Natural killer cell (primary cell): ENCODE results near the gene WSB2. TPM values are rescaled to one million over a fixed set of nuclear protein-coding genes. Genes with fewer than 3 reads are reported as not detected.

Experiments used
- ATAC-seq, 3 donors: fragments of 150-1000 bp in 2 of 3; fragments of 200-7000 bp in 1 of 3; cut with Tn5 transposase; 1 replicate in 1 of 3; 2 replicates in 2 of 3; pipeline ENCODE4 v1.10.0; 2021; ENCODE audit warnings: mild to moderate bottlenecking in 2 of 3, moderate library complexity in 2 of 3
- DNase-seq, 2 donors: peaks; one replicate each; pipeline versions ENCODE4 v3.0.0 to v3.0.0-alpha.2; 2013 to 2021; ENCODE audit warnings: mixed read lengths in 1 of 2
- H3K27ac ChIP-seq: one replicate; pipeline ENCODE4 v1.5.1; 2013; ENCODE audit warnings: mild to moderate bottlenecking, low read length
- H3K27me3 ChIP-seq: one replicate; pipeline ENCODE4 v1.6.1; 2013; ENCODE audit warnings: low read length; ENCODE audit not compliant: control insufficient read depth, insufficient read depth
- H3K36me3 ChIP-seq: one replicate; pipeline ENCODE4 v1.6.1; 2013; ENCODE audit warnings: low read length; ENCODE audit not compliant: control insufficient read depth, insufficient read depth
- H3K4me1 ChIP-seq: one replicate; pipeline ENCODE4 v1.6.1; 2013; ENCODE audit warnings: low read length; ENCODE audit not compliant: control insufficient read depth, insufficient read depth
- H3K4me3 ChIP-seq: one replicate; pipeline ENCODE4 v1.5.1; 2013; ENCODE audit warnings: low read length
- H3K9me3 ChIP-seq: one replicate; pipeline ENCODE4 v1.6.1; 2013; ENCODE audit warnings: low read length; ENCODE audit not compliant: control insufficient read depth, insufficient read depth
- H3K27ac Mint-ChIP-seq, 2 donors: one replicate each; pipeline ENCODE4 v1.8.0; 2022; ENCODE audit warnings: mild to moderate bottlenecking in 2 of 2, mixed read lengths in 2 of 2, moderate library complexity in 1 of 2
- H3K27me3 Mint-ChIP-seq, 2 donors: one replicate each; pipeline ENCODE4 v1.8.0; 2022; ENCODE audit warnings: low read depth in 2 of 2, mixed read lengths in 2 of 2
- H3K36me3 Mint-ChIP-seq: one replicate; pipeline ENCODE4 v1.8.0; 2022; ENCODE audit warnings: mixed read lengths
- H3K4me1 Mint-ChIP-seq, 2 donors: one replicate each; pipeline ENCODE4 v1.8.0; 2022; ENCODE audit warnings: mixed read lengths in 2 of 2
- H3K4me3 Mint-ChIP-seq: one replicate; pipeline ENCODE4 v1.8.0; 2022; ENCODE audit warnings: mild to moderate bottlenecking, moderate library complexity, mixed read lengths
- H3K9me3 Mint-ChIP-seq, 2 donors: one replicate each; pipeline ENCODE4 v1.8.0; 2022; ENCODE audit warnings: mixed read lengths in 2 of 2
- WGBS: methylation state at CpG from one replicate; pipeline ENCODE4 v1.1.7; 2013; ENCODE audit warnings: missing lambda C conversion rate; ENCODE audit not compliant: insufficient coverage; 5-methylcytosine and 5-hydroxymethylcytosine counted together
- intact Hi-C: fragments of 100-400 bp; cut with micrococcal nuclease; formaldehyde crosslinking; loops from one replicate; pipeline ENCODE4 v1.14.2; 2022
- total RNA-seq, 4 donors: library from RNA; stranded (reverse); fragments of 120-200 nt in 1 of 4; gene quantifications; one replicate each; pipeline versions ENCODE4 v1.2.3 to v1.2.4, GENCODE V29; 2013 to 2022
- TF ChIP-seq, protein P1 (sequence below): fragments of 200-600 bp; IDR thresholded peaks from one replicate; pipeline ENCODE4 v1.8.0; 2022; ENCODE audit warnings: antibody characterized with exemption

The WSB2 gene
- total RNA-seq, 3 donors from 2014 or later (not counting 1 experiment from before 2014, with no cell fraction given), result 25.5 to 29.5 (median 28.8) TPM

GRCh38 chr12:118059341-118060191, 1.4 kb downstream of the WSB2 start:
- H3K27ac ChIP-seq, result peak overlapping the region; percentile 97
- no peaks in the 10 kb centered on the region for H3K36me3 ChIP-seq
- H3K9me3 Mint-ChIP-seq, result no peaks in the 10 kb centered on the region
- H3K4me1 ChIP-seq, result peaks cover 36% of the 10 kb centered on the region
- H3K27ac Mint-ChIP-seq, result peak overlapping the region; percentile 93 to 95
- intact Hi-C loops, result loop anchor here (5.0 kb wide), 1 partner anchor 63 kb away; no protein-coding TSS in a partner anchor
- H3K4me3 ChIP-seq, result peak overlapping the region; percentile 88
- peaks cover 0 to 6% of the 10 kb centered on the region in 2 donors for H3K27me3 Mint-ChIP-seq
- DNase-seq (peak in 1 of 2 donors; percentile 52), ATAC-seq (peak; percentile 21 to 38 (median 28))
- H3K4me1 Mint-ChIP-seq, result peaks cover 40 to 50% of the 10 kb centered on the region in 2 donors
- 61% methylated on average over 6 of the region's 11 CpGs for WGBS
- no peaks in the 10 kb centered on the region for H3K9me3 ChIP-seq
- no peaks in the 10 kb centered on the region for H3K36me3 Mint-ChIP-seq
- no peaks in the 10 kb centered on the region for H3K27me3 ChIP-seq
- TF ChIP-seq, protein P1, sequence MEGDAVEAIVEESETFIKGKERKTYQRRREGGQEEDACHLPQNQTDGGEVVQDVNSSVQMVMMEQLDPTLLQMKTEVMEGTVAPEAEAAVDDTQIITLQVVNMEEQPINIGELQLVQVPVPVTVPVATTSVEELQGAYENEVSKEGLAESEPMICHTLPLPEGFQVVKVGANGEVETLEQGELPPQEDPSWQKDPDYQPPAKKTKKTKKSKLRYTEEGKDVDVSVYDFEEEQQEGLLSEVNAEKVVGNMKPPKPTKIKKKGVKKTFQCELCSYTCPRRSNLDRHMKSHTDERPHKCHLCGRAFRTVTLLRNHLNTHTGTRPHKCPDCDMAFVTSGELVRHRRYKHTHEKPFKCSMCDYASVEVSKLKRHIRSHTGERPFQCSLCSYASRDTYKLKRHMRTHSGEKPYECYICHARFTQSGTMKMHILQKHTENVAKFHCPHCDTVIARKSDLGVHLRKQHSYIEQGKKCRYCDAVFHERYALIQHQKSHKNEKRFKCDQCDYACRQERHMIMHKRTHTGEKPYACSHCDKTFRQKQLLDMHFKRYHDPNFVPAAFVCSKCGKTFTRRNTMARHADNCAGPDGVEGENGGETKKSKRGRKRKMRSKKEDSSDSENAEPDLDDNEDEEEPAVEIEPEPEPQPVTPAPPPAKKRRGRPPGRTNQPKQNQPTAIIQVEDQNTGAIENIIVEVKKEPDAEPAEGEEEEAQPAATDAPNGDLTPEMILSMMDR, result no peak
- H3K4me3 Mint-ChIP-seq, result peak overlapping the region; percentile 90

DNA sequence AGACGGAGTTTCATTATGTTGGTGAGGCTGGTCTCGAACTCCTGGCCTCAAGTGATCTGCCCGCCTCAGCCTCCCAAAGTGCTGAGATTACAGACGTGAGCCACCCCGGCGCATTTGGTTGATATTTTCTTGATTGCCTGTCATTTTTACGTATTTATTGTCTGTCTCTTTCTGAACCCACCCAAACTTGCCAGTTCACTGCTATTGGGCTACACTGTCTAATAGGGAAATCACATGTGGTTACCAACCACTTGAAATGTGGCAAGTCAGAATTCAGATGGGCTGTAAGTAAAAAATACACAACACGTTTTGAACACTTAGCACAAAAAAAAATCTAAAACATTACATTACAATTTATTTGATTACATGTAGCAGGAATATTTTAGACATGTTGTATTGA, 2.1 kb downstream of the WSB2 start:
- TF ChIP-seq, protein P1, result no peak
- Histone ChIP-seq H3K27me3 (no peaks in the 10 kb centered on the region), H3K4me1 (peaks cover 36% of the 10 kb centered on the region), H3K9me3 (no peaks in the 10 kb centered on the region), H3K27ac (peak overlapping the region; percentile 97), H3K36me3 (no peaks in the 10 kb centered on the region), H3K4me3 (no peak overlapping the region)
- peaks cover 35 to 45% of the 10 kb centered on the region in 2 donors for H3K4me1 Mint-ChIP-seq
- intact Hi-C loops, result no loop called here
- no peaks in the 10 kb centered on the region for H3K27me3 Mint-ChIP-seq
- no peaks in the 10 kb centered on the region for H3K36me3 Mint-ChIP-seq
- DNase-seq, result peak in 1 of 2 donors; percentile 57
- peak; percentile 53 to 76 (median 72) for ATAC-seq
- peak overlapping the region; percentile 93 to 95 for H3K27ac Mint-ChIP-seq
- 69% methylated on average over 7 of the region's 8 CpGs for WGBS
- H3K9me3 Mint-ChIP-seq, result no peaks in the 10 kb centered on the region
- H3K4me3 Mint-ChIP-seq, result peak overlapping the region; percentile 90

DNA sequence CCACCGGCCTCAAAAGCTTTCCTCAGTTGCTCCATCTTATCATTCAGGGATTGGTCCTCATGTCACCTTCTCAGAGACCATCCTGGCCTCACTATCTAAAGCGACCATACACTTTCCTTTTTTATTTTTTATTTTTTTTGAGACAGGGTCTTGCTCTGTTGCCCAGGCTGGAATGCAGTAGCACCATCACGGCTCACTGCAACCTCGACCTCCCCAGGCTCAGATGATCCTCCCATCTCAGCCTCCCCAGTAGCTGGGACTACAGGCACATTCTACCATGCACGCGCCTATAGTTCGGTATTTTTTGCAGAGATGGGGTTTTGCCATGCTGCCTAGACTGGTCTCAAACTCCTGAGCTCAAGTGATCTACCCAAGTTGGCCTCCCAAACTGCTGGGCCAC, 2.8 kb downstream of the WSB2 start:
- ATAC-seq (no peak), DNase-seq (no peak)
- Histone ChIP-seq H3K4me3 (no peak overlapping the region), H3K9me3 (no peaks in the 10 kb centered on the region), H3K36me3 (no peaks in the 10 kb centered on the region), H3K4me1 (peaks cover 36% of the 10 kb centered on the region), H3K27me3 (no peaks in the 10 kb centered on the region), H3K27ac (no peak overlapping the region)
- H3K36me3 Mint-ChIP-seq, result no peaks in the 10 kb centered on the region
- no peaks in the 10 kb centered on the region for H3K27me3 Mint-ChIP-seq
- no peaks in the 10 kb centered on the region for H3K9me3 Mint-ChIP-seq
- H3K4me3 Mint-ChIP-seq, result no peak overlapping the region
- peak overlapping the region; percentile 93 to 95 for H3K27ac Mint-ChIP-seq
- 99% methylated on average over 7 of the region's 7 CpGs for WGBS
- TF ChIP-seq, protein P1, result no peak
- intact Hi-C loops, result no loop called here
- H3K4me1 Mint-ChIP-seq, result peaks cover 39 to 48% of the 10 kb centered on the region in 2 donors
